GM18511 (cell line): ENCODE results near the gene PDGFA.
"Not testable (repeated sequence)": the region's sequence is repeated elsewhere in the genome, so short reads cannot be mapped to it uniquely, and the experiment has no call there.

Source experiments
- ATAC-seq: cut with Tn5 transposase; IDR thresholded peaks from one replicate; pipeline ENCODE4 v1.9.1; 2021; ENCODE audit warnings: mild to moderate bottlenecking, moderate library complexity; ENCODE audit not compliant: unreplicated experiment

PDGFA gene

GRCh38 chr7:552151-552867 is 32.7 kb upstream of the PDGFA start:
- not testable (repeated sequence) for ATAC-seq

- not testable (repeated sequence) for ATAC-seq
These were observed 31.9 kb upstream of the PDGFA start for GRCh38 chr7:551615-551970.

GRCh38 chr7:550881-551614 is 31.4 kb upstream of the PDGFA start:
- no peak for ATAC-seq

DNA sequence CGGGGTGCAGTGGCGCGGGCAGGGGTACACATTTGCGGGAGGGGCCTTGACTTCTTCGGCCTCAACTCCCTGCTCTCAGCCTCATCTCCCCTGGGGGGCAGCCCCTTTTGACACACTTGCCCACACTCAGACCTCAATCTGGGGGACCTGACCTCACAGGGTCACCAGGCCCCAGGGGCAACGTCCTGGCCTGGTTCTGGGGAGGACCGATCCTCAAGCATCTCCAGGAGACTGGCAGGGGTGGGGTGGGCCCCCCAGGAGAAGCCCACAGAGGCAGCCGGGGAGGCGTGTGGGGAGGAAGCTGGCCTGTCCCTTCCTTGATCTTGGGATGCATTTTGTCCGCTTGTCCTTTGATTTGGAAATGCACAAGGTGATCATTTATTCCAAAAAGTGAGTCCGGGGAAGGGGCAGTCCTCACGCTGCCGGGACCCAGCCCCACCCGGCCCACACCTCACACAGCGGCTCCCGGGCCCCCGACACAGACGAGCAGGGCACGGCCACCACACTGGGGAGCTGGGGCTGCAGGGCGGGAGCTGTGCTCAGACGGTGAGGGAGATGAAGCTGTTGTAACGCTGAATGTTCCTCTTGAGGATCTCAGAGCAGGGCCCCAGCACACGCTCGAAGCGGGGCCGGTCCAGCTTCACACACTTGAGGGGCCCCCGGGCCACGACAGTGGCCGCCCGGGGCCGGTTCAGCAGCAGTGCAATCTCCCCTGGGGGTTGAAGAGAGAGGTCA is 30.4 kb upstream of the PDGFA start:
- no peak for ATAC-seq

DNA sequence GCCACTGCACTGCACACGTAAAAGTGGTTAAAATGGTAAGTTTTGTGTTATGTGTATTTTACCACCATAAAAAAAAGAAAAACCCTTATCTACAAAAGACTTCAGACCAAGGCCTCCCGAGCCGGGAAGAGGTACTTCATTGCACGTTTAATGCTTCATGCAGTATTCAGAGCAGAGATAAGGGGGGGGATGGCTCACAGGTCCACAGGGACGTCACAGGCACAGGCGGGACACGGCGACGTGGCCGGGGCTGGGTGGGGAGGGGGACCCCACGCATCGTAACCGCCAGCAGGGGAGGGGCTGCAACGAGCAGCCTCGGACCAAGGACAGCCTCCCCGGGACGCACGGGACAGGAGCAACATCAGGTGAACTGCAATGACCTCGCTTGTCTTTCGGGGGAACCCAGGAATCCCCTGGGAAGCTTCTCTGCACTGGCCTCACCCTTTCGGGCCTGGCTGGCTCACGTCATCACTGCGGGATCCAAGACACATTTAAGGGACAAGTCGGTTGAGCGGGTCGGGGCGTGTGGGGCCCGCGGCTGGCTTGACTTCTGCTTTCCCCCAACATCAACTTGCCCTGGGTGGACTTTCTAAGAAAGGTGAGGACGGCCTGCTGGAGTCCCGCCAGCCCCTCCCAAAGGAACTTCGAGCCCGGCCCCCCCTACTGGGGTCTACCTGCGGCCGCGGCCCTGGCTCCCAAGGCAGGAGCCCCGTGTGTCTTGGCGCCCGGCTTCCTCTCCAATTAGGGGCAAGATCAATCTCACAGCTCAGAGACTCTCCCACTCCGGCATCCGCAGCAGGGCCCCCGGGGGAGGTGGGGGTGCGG is 29.6 kb upstream of the PDGFA start:
- no peak for ATAC-seq

DNA sequence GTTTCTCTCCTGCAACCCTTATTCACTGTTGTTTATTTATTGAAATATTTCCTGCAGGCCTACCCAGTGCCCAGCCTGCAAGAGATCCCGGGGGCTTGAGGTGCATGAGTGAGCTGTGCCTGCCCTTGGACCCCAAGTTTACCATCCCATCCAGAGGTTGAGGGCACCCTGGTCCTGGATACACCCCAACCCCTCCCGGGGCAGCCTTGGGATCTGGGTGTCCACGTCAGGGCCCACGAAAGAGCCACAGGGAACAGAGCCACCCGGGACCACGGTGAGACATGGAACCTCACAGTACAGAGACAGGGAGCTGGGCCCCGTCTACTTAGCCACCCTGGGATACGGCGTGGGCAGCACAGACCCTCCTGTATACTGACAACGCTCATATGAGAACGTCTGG is 28.8 kb upstream of the PDGFA start:
- ATAC-seq, result no peak

DNA sequence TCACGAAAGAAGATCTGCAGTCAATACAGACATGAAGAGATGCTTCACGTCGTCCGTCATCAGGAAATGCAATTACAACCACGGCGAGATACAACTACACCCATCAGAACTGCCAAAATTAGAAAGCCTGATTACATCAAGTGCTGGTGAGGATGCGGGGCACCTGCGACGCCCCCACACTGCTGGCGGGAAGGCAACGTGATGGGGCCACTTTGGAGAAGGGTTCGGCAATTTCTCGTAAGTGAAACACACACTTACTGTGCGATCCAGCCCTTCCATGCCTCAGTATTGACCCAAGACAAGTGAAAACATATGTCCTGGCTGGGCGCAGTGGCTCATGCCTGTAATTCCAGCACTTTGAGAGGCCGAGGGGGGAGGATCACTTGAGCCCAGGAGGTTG is 25.8 kb upstream of the PDGFA start:
- ATAC-seq, result no peak

- ATAC-seq, result no peak
These were observed 24.9 kb upstream of the PDGFA start for GRCh38 chr7:544338-545221.

DNA sequence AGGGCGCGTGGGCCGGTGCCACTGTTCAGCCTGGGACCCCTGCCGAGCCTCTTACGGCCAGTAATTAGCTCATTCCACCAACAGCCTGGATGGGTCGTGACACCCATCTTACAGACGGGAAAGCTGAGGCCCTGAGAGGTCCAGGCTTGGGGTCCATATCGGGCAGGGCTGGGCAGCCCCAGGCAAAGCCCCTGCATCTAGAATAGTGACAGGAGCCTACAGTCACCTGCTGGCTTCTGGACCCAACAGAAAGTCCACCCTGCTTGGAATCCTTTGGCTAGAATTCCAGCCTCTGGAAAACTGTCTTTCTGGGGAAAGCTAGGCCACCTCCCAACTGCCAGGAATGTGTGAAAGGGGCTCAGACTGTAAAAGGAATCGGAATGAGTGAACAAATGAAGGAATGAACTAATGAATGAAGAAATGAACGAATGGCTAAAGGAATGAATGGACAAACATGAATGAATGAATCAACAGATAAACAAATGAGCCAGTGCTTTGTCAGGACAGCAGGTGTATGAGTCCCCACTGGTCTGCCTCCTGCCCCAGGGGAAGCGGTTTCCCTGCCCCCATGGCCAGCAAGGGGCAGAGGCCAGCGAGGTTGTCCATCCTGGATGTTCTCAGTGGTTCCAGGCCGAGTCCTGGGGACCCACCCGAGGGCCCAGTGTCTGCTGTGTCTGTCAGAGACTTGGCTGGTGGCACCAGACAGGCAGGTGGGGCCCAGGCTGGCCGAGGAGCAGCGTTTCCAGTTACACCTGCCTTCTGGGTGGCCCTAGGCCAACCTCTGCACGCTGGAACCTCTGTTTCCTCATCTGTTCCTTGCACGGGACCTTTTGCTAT is 24.1 kb upstream of the PDGFA start:
- ATAC-seq, result no peak

- ATAC-seq, result no peak
These were observed 23.3 kb upstream of the PDGFA start for GRCh38 chr7:542713-543500.

DNA sequence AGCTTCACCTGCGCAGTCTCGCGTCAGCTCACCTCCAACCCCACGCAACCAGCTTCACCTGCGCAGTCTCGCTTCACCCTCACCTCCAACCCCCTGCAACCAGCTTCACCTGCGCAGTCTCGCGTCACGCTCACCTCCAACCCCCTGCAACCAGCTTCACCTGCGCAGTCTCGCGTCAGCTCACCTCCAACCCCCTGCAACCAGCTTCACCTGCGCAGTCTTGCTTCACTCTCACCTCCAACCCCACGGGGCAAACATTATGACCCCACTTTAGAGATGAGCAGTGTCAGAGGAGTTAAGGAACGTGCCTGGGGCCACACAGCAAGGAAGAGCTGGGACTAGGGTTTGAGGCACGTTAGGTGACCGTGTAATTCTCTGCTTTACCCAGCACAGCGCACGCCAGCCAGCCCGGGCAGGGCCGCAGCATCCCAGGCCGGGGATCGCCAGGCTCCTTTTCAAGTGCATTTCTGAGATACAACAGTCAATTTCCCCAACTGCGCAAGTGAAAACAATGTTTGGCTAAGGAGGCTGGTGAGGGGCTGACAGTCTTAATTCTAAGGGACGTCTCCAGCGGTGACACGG is 22.6 kb upstream of the PDGFA start:
- ATAC-seq, result no peak

DNA sequence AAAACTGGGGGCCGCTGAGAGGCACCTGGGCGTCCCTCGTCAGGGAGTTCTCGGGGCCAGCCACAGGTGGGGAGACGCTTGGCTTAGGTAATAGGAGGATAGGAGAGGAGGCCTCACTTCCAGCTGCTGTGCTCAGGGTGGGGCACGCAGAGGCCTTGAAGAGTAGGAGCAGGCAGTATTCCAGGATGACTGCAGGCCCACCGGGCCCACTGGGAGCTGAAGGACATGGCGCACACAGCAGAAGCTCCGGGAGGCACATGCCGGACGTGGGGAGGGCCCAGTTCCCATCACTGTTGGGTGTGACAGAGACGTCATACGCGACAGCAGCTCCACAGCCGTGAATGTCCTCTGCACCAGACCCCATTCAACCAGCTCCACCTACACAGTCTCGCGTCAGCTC is 22.0 kb upstream of the PDGFA start:
- no peak for ATAC-seq

GRCh38 chr7:540997-541396 is 21.4 kb upstream of the PDGFA start:
- no peak for ATAC-seq

DNA sequence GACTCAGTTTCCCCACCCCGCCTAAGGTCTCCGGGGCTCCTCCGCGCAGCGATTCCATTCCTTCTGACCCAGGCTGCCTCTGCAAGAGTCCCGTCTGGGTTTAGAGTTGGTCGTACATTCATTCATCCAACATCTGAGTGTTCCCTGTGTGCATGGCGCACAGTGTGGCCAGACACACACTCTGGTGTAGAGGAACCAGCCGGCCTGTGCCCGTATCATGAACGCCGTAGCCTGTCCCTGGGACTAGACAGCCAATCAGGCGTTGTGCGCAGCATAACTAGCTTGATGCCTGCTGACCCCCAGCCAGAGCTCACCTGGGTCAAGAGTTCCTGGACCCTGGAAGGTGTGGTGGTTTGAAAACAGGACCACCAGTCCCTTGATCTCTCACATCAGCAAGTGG is 20.9 kb upstream of the PDGFA start:
- ATAC-seq, result no peak

DNA sequence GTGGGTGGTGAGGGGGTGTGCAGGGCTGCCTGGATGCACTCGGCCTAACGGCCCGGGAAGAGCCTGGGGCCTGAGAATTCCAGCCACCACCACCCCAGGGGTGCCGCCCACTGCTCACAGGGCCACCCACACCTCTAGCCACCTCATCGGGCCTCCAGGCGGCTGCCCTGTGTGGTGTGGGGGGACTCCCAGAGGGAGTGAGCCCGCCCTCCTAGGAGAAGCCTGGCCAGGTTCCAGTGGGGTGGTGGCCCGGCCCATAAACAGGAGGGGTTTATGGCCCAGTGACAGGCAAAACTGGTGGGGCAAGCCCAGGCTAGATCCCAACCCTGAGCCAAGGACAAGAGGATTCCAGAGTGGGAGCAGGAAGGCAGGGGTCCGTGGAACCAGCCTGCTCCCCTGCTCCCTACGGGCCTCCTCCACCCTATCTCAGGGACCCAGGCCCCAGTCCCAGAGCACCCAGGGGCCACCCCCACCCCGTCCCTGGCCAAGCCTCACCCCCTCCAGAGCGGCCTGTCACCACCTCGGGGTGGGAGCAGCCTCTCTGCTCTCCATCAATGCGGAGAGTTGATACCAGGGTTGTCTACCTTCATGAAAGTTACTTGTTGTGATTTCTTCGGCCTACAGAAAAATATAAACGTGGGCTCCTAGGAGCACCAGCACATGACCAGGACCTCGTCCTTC is 20.2 kb upstream of the PDGFA start:
- ATAC-seq, result no peak

GRCh38 chr7:538764-539685 is 19.4 kb upstream of the PDGFA start:
- no peak for ATAC-seq
